ENCODE measurements around the gene AQP2.

Gene AQP2

DNA sequence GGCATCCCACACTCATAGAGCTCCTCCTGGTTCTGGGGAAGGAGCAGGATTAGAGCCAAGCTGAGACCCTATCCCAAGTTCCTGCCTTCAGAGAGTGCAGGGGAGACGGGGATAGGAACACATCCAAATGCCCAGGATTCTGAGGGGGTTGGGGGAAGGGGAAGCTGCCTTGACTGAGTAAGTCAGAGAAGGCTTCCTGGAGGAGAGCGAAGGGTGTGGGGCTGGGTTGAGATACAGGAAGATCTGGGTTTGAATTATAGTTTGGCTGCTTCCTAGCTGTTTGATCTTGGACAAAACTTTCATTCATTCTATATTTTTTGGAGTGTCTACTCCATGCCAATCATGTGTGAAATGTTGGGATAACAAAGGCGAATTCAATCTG lies 8.0 kb upstream of the AQP2 start:
- no peak for DNase-seq

DNA sequence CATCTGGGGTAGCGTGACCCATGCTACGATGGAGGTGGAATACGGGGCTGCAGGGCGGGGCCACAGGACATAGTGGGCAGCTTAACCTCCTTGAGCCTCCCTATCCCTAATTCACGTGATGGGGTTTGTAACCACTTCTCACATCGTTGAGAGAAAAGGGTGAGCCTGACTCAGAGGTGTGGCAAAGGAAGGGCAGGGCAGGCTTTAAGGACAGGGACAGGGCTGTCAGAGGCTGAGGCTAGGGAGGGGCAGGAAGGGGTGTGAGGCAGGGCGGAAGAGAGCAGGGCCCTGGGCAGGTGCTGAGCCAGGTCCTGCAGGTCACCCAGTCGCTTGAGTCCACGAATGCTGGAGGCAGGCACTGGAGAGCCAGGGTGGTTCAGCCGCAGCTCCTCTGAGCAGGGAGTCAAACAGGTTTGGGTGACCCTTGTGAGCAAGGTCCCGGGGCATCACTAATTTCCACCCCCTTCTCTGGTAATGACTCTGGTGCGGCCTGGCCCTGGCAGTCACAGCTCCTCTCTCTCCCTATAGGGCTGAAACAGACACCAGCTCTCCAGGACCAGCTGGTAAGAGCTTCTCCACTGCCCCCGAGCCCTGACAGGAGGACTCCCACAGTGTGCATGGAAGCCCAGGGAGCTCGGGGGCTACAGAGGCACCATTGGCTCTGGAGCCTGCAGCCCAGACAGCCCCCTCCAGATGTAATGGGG lies 7.5 kb upstream of the AQP2 start:
- DNase-seq = no peak

DNA sequence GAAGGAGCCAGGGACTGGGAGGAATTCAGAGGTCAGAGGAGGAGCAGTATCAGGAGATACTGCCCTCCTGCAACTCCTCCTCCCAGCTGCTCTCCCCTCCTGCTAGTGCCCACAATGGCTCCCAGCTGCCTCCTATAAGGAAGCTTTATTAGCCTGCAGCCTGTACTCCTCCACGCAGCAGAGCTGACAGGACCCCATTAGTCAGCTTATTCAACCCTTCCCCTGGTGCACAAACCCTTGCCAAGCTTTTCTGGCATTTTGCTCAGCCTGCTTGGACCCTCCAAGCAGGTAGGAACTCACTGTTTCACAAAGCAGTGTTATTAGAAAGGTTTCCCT lies 6.9 kb upstream of the AQP2 start:
- DNase-seq = no peak

DNA sequence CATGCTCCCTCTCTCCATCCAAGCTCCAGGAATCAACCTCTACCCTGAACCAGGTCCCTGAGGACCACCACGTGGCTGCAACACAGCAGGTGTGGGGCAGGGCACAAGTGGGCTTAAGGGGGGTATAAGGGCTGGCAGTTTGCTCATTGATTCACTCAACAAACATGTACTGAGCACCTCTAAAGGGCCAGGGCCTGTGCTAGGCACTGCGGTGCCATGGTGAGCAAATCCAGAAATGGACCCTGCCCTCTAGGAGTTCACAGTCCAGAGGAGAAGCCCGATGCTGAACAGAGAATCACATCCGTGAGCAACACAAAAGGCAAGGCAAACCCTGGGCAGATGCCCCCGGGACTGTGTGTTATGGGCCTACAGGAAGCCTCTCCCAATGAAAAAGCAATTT lies 6.5 kb upstream of the AQP2 start:
- DNase-seq = no peak

DNA sequence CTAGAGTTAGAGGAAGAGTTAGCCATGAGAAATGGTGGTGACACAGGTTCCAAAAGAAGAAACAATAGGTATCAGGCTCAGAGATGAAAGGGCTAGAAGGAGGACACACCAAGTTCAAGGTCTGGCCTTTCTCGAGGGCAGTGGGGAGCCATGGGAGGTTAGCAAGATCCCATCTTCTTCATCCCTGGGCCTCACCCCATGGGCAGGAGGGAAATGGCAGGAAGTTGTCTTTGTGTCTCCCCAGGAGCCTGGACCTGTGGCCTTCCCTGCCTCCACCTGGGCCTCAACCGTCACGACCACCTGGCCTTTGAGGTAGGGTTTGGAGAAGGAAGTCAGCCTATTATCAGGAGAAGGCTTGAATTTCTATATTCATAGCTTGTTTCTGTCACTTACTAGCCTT lies 5.8 kb upstream of the AQP2 start:
- DNase-seq = no peak

DNA sequence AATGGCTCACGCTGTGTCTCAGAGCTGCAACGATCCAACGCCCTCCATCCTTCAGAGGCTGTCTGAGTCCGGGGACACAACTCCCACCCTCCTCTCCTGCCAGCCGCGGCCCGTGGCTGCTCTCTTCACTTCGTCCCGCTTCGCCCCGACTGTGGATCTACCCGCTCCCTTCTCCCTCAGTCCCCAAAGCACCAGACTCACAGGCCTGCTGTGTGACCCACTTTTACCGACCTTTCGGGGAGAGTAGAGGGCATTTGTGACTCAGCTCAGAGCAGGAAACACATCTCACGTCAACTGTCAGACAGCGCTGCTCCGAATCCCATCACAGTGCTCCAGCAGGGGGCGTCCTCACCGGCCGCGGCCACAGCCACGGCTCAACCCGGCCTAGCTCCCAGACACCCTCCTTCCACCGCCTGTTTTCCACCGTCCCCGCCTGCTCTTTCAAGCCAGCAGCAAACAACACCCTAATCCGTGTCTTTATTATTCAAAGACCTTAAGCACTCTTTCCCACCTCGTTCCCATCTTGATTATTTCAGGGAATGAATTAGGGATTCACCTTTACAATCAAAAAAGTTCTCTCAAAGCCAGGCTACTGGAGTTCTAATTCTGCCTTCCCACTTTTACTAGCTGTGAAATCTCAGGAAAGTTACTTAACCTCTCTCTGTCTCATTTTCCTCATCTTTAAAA lies 5.0 kb upstream of the AQP2 start:
- peak; percentile 82 for DNase-seq

DNA sequence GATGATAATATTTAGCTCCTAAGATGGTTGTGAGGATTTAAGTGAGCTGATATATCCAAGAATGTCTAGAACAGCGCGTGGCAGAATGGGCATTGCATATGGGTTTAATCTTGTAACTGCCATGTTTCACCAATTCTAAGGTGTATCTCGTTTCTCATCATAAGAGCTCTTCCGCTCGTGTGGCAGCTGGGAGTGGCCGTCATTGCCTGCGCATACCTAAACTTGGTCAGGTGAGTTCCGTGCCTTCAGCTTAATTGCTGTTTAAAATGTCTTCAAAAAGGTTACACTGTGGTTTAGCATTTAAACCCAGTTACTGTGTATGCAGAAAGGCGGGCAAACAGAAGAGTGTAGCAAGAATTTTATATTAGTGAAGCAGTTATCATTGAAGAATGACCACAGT lies 4.5 kb upstream of the AQP2 start:
- DNase-seq = no peak

DNA sequence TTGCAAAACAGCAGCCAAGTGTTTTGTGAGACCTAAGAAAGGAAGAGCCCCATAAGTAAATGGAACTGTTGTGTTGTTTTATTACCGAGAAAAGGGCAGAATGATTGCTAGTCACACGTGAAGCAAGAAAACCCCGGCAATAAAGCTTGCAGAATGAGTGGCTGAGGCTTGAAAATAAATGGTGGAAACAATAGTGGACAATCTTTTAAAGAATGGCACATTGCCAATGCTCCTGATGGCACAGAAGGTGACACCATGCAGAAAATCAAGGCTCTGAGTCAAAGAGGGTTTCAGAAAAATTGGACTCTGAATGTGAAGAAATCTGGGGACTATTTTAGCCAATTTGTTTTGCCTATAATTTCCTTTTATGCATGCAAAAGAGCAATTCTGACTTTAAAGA lies 4.0 kb upstream of the AQP2 start:
- no peak for DNase-seq

DNA sequence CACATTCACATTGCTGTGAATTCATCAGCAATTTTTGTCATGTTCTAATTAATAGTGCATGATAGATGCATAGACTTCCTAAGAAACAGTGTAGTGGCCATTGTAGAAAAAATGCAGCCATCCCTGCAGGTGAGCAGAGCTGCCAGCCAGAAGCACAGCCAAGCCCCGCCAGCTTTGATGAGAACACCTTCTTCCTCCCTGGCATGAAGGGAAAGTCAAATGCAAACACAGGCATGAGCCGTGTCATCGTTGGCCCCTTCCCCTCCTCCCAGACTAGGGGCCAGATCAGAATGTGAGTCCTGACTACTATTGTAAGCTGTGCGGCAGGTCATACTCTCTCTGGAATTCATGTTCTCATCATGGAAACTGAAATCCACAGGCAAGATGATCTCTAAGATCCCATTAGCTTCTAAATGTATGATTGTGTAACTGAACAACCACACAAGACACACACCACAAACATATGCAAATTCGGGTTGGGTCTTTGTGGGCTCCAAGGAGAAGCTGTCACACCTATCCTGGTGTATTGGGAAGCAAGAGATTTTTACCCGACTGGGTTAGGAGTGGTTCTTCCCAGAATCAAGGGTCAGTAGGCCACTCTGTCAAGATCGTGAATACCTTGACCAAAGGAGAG lies 2.8 kb upstream of the AQP2 start:
- DNase-seq = no peak

DNA sequence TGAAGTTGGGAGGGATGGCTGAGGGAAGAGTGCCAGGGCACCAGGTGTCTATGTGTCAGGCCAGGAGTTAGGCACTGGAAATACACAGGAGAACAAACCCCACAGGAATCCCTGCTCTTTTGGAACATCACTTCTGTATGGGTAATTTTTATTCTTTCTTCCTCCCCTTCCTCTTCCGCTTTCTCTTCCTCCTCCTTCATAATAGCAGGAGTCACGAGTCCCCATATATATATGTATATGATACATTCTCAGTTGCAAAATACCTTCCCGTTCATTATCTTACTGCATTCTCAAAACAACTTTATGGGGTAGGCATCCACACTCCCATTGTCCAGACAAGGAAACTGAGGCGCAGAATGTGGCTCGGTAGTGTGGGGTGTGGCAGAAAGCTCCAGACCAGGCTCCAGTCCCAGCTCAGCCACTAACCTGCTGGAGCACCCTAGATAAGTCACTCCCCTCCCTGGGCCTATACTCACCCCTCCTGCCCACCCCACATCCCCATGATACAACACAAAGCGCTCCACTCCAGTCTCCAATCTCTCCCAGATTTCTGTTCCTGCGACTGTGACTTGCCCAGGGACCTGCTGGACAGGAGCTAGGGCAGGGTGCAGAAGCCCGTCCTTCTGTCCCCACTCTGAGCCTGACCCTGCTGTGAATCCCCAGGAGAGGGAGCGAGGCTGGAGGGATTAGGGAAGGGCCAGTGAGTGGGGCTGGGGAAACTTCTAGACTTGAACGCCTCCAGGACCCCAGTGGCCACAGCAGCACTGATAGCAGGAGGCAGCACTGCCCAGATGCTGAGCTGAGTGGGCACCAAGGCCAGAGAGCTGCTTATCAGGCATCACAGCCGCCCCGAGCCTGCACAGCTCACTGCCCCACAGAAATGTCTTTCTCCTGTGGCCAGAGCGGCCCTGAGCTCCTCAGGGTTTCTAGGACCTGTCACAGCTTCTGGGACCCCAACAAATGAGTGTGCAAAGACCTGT lies 1.4 kb upstream of the AQP2 start:
- no peak for DNase-seq

DNA sequence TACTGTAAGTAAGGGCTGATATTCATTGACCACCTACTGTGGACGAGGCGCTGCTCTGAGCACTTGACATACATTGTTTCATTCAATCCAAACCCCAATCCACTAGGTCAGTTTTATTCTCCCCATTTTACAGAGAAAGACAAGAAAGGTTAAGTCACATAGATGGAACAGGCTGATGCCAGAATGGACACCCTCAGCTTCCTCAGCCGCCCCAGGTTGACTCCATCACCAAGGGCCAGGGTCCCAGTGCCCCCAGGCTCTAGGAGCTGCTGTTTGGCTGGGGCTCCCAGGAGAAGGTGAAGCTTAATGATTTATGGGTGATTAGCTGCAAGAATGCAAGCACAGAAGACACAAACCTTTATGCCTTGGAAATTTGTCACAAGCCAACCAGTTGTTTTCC lies 671 bp upstream of the AQP2 start:
- no peak for DNase-seq

DNA sequence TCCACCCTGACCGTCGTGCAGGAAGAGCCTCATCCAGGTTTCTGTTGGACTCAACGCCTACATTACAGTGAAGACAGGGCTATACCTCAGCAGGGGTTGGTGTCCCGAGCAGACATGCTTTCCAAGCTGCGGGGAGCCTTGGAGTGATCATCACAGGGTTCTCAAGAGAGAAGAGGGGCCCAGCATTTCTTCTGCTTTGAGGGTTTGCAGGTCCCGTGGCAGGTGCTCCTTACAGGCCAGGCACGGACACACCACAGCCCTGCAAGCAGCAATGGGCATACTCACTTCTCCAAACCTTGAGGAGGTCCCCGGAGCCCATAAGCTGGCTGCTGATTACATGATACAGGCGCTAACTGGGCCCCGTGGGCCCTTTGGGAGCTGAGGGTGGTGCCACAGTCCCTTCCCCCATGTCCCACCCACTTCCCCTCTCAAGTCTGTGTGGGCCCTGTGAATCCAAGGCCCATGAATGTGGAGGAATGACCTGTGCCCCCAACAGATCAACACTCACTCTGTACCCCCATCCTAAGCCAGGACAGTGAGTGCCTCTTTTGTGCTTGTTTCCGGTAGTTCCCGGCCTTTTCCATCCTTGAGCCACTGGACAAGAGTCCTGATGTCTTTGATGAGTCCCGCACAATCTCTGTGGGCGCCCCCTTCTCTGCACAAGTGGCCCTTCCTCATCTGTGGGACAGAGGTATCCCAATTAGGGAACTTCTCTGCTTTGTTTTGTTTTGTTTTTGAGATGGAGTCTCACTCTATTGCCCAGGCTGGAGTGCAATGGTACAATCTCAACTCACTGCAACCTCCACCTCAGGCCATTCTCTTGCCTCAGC lies 1.1 kb downstream of the AQP2 start:
- no peak for DNase-seq

DNA sequence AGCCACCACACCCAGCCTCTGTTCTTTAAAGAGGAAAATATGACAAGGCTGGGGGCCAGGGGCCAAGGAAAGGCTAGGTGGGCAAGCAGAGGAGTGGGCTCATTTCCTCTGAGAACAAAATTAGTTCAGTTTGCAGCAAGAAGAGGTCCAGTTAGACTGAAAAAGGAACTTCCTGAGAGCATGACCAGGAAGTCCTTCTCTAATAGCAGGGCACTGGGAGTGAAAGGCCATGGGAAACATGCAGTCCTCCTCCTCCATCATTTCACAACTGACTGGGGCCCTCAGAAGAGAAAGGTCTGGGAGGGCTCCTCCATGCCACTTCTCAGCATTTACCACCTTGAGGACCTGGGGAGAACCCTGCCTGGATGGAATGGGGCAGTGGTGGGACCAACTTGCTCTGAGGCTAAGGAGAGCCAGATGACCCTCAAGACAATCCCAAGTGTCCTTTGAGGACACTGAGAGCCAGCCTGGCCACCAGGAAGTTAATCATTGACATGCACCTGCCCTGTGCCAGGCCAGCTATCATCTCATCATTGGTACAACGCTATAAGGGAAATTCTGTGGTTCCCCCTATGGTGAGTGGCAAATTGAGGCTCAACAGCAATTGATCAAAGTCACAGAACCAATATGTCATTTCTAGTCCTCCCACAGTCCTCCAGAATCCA lies 2.0 kb downstream of the AQP2 start:
- no peak for DNase-seq

DNA sequence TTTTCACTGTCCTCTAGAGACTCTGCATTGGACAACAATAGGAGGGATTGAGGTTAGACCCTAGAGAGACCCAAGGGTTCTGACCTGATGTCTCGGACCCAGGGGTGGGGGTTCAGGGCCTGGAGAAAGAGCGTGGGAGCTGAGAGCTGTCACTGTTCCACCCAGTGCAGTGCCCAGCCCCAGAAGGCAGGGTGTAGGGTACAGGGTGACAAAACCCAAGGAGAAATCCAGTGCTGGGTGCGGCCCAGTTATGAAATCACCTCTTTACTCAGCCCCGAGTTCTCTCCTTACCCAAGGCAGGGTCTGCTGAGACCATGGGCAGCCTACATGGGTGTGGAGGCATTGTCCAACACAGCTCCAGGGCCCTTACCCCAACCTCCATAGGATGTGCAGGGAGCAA lies 2.6 kb downstream of the AQP2 start:
- DNase-seq = no peak

DNA sequence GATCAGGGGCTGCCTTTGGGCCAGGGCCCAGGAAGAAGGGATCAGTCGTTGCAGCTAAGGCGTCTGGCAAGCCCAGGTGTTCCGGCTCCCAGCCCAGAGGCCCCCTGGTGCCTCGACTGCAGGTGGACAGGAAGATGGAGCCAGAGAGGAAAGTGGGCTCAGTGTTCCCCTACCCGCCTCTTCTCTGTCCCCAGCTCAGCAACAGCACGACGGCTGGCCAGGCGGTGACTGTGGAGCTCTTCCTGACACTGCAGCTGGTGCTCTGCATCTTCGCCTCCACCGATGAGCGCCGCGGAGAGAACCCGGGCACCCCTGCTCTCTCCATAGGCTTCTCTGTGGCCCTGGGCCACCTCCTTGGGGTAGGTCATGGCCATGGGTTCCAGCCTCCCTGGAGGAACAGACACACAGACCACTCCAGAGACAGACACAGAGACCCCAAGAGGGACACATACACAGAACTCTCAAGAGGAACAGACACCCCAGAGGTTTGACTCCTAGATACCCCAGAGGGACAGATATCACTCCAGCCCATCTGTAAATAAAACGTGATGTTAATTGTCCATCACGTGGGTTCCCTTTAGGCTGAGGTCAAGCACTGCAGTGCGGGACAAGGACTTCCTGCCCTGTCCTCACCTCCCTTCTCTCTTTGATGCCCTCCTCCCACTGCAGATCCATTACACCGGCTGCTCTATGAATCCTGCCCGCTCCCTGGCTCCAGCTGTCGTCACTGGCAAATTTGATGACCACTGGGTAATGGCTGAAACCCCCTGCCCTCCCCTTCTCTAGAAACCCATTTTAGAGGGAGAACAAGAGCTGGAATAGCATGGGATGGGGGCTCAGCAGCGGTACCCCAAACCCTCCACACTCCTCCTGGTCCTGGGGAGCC lies 3.7 kb downstream of the AQP2 start:
- DNase-seq = no peak

DNA sequence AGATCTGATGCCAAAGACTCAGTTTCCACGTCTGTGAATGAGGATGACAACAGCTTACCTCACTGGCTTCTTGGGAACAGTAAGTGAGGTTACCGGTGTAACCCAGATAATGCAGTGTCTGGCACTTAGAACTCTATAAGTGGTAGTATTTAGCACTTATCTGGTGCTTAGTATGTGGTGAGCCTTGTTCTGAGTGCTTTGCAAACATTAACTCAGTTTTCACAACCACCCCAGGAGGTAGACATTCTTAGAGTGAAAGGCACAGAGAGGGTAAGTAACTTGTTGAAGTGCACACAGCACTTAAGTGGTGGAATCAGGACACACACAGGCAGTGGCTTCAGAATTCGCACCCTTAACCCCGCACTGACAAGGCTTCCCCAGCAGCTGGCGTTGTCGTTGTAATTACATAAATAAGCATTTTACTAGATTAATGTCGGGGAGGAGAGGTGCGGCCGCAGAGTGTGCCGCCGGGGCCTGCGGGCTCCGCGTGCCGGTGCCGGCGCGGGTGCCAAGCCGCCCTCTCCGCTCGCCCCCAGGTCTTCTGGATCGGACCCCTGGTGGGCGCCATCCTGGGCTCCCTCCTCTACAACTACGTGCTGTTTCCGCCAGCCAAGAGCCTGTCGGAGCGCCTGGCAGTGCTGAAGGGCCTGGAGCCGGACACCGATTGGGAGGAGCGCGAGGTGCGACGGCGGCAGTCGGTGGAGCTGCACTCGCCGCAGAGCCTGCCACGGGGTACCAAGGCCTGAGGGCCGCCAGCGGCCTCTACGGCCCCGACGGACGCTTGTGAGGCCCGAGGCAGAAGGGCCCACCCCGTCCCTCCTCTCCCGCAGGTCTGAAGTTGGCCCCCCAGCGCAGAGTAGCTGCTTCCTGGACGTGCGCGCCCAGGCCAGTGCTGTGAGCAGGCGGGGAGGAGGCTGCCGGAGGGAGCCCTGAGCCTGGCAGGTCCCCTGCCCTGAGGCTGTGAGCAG lies 4.6 kb downstream of the AQP2 start:
- no peak for DNase-seq

DNA sequence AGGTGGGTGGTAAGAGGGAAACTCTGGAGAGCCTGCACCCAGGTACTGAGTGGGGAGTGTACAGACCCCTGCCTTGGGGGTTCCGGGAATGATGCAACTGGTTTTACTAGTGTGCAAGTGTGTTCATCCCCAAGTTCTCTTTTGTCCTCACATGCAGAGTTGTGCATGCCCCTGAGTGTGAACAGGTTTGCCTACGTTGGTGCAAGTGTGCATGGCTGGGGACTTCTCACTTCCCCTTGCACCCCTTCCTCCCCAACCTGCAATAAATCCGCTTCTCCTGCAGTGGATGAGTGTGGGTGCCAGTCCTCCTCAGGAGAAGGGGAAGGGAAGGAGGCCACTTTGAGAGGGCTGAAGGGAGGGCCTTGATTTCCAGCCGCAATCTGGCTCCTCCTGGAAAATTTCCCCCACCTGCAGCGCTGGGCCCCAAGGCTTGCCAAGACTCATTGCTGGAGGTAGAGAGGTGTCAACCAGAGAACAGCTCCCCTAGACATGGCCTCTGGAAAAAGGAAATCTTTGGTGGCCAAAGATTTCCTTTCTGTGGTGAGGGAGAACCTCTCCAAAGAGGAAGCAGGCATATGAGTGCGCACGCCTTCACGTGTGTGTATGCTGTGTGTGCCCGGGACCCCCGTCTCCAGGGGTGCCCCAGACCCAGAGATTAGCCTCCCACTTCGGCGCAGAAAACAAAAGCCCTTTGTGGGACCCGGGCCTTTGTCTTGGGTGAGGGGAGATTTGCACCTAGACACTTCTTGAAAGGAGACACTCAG lies 5.5 kb downstream of the AQP2 start:
- no peak for DNase-seq

DNA sequence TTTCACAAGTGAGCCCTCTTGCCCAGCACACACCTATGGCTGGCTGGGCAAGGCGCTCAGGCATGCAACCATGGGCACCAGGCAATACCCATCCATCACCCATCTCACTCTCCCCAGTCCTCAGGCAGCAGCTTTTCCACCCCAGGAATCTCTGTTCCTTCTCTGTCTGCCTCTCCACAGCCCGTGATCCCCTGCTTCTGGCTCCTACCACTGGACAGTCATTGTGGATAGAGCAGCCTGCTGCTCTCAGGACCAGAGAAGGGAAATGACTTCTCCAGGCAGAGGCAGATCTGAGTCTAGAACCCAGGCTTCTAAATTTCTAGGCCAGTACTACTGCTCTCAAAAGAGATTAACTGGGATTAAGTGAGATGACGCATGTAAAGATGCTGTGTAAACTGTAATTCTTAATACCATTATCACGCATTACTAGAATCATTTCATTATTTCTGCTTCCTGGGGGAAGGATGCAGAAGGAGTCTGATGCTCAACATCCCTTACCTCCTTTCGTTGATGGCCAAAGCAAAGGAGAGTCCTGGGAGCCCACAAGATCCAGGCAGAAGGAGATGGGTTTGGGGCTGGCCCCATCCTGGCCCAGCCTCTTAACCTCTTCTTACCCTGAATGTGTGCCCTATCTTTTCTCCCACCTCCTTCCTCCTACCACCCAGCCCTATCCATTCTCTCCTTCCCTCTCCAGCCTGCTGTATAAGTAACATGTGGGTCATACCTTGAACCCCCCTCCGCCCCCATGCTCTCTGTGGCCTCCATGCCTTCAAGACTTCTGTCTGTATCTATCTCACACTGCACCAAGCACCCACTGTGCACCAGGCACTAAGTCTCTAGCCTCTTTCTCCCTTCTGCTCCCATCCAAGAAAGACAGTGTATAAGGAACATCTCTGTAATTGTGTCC lies 6.4 kb downstream of the AQP2 start:
- no peak for DNase-seq

Data from midbrain (tissue), 1 donor.